Thyroid gland (tissue), 4 donors: ENCODE data around the gene MUL1. TPM values are rescaled to one million over a fixed set of nuclear protein-coding genes. Genes with fewer than 3 reads are reported as not detected.

Experiments
- DNase-seq, 2 donors: peaks; one replicate each; pipeline ENCODE4 v3.0.0-alpha.2; 2019
- H3K27ac ChIP-seq, 3 donors: fragments of 200-600 bp; sonication (generic); 1 replicate in 2 of 3; 2 replicates in 1 of 3; pipeline ENCODE4 v1.5.1; 2016 to 2019; ENCODE audit warnings: mild to moderate bottlenecking in 1 of 3, moderate library complexity in 1 of 3
- H3K27me3 ChIP-seq: fragments of 200-600 bp; sonication (generic); one replicate; pipeline ENCODE4 v1.5.1; 2019
- H3K36me3 ChIP-seq, 2 donors: fragments of 200-600 bp; sonication (generic); one replicate each; pipeline ENCODE4 v1.5.1; 2016 to 2019
- H3K4me1 ChIP-seq, 2 donors: fragments of 200-600 bp; sonication (generic); one replicate each; pipeline ENCODE4 v1.5.1; 2017 to 2019
- H3K4me3 ChIP-seq, 3 donors: fragments of 200-600 bp; sonication (generic); replicated peaks in 1 of 3; 1 replicate in 2 of 3; 2 replicates in 1 of 3; pipeline ENCODE4 v1.5.1; 2016; ENCODE audit warnings: mild to moderate bottlenecking in 1 of 3
- H3K9me3 ChIP-seq: fragments of 200-600 bp; sonication (generic); one replicate; pipeline ENCODE4 v1.5.1; 2017
- POLR2A ChIP-seq, 2 donors: fragments of 450-650 bp; IDR thresholded peaks; one replicate each; pipeline ENCODE4 v1.6.1; 2017; ENCODE audit warnings: antibody characterized with exemption in 2 of 2, mild to moderate bottlenecking in 2 of 2, moderate library complexity in 1 of 2
- WGBS, 2 donors: methylation state at CpG; one replicate each; pipeline ENCODE4 v1.1.5; 2017; 5-methylcytosine and 5-hydroxymethylcytosine counted together
- intact Hi-C: fragments of 100-400 bp; cut with DNase I; formaldehyde crosslinking; loops from one replicate; pipeline ENCODE4 v1.15.1; 2023
- total RNA-seq, 4 donors: library from RNA; depleted of rRNA; stranded (reverse); fragments of >200 nt; gene quantifications; one replicate each; pipeline ENCODE4 v1.2.3, GENCODE V29; 2016
- TF ChIP-seq, protein P1 (sequence below), 6 experiments: fragments of 200-600 bp in 3 of 6; fragments of 450-650 bp in 3 of 6; sonication (generic) in 3 of 6; IDR thresholded peaks; one replicate each; pipeline ENCODE4 v1.5.1; 2016 to 2019; ENCODE audit warnings: antibody characterized with exemption in 6 of 6, mild to moderate bottlenecking in 2 of 6, inconsistent platforms in 1 of 6, moderate library complexity in 1 of 6

MUL1 gene
- total RNA-seq, 4 donors from 2014 or later, result 30.1 to 42.1 (median 35.0) TPM

DNA sequence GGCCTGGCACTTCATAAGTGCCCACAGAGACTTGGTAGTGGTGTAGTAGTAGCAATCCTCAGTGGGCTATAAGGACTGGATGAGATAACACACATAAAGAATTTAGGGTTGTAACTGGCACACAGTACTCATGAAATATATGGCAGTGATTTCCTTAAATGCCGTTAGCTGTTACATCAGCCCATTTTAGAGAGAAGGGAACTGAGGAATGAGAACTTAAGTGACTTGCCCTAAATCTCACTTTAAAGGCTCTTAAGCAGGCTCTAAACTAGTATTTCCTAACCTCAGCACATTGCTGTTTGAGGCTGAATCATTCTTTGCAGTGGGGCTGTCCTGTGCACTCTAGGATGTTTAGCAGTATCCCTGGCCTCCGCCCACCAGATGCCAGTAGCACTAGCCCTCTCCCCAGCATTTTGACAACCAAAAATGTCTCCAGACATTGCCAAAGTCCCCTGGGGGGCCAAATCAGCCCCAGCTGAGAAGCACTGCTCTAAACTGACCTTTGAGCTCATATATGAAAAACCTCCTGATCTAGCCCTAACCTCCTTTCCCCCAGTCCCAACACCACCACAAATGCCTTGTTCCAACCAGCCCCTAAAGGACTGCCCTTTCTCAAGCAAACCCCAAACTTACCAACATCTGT is 33.5 kb downstream of the MUL1 start:
- DNase-seq, result no peak
- Histone ChIP-seq H3K4me3 (no peak overlapping the region), H3K4me1 (no peaks in the 10 kb centered on the region), H3K27me3 (no peaks in the 10 kb centered on the region), H3K9me3 (no peaks in the 10 kb centered on the region), H3K36me3 (no peaks in the 10 kb centered on the region), H3K27ac (no peak overlapping the region)
- intact Hi-C loops, result no loop called here
- TF ChIP-seq, protein P1, sequence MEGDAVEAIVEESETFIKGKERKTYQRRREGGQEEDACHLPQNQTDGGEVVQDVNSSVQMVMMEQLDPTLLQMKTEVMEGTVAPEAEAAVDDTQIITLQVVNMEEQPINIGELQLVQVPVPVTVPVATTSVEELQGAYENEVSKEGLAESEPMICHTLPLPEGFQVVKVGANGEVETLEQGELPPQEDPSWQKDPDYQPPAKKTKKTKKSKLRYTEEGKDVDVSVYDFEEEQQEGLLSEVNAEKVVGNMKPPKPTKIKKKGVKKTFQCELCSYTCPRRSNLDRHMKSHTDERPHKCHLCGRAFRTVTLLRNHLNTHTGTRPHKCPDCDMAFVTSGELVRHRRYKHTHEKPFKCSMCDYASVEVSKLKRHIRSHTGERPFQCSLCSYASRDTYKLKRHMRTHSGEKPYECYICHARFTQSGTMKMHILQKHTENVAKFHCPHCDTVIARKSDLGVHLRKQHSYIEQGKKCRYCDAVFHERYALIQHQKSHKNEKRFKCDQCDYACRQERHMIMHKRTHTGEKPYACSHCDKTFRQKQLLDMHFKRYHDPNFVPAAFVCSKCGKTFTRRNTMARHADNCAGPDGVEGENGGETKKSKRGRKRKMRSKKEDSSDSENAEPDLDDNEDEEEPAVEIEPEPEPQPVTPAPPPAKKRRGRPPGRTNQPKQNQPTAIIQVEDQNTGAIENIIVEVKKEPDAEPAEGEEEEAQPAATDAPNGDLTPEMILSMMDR (IDR thresholded peaks at IDR 0.05), result no peak
- no peak for TF ChIP-seq POLR2A (IDR thresholded peaks at IDR 0.05)
- 86 to 89% methylated on average over 2 of the region's 2 CpGs for WGBS, 2 donors

- no peaks in the 10 kb centered on the region for H3K36me3 ChIP-seq
- no peaks in the 10 kb centered on the region for H3K9me3 ChIP-seq
- no peaks in the 10 kb centered on the region for H3K27me3 ChIP-seq
- WGBS, 2 donors, result 90 to 94% methylated on average over 4 of the region's 4 CpGs
- H3K27ac ChIP-seq, result no peak overlapping the region
- no peak for TF ChIP-seq POLR2A (IDR thresholded peaks at IDR 0.05)
- TF ChIP-seq, protein P1 (IDR thresholded peaks at IDR 0.05), result no peak
- H3K4me3 ChIP-seq, result no peak overlapping the region
- intact Hi-C loops, result no loop called here
- no peaks in the 10 kb centered on the region for H3K4me1 ChIP-seq
- no peak for DNase-seq
These were observed 34.1 kb downstream of the MUL1 start for GRCh38 chr1:20473894-20474293.

- no peaks in the 10 kb centered on the region for H3K9me3 ChIP-seq
- WGBS, 2 donors, result 31 to 62% methylated on average over 12 to 28 of the region's 28 CpGs
- TF ChIP-seq POLR2A (IDR thresholded peaks at IDR 0.05), result no peak
- TF ChIP-seq, protein P1 (IDR thresholded peaks at IDR 0.05), result no peak
- H3K4me3 ChIP-seq, result no peak overlapping the region
- peak; percentile 38 to 57 for DNase-seq
- no peak overlapping the region for H3K27ac ChIP-seq
- intact Hi-C loops, result no loop called here
- no peaks in the 10 kb centered on the region for H3K27me3 ChIP-seq
- no peaks in the 10 kb centered on the region for H3K36me3 ChIP-seq
- H3K4me1 ChIP-seq, result no peaks in the 10 kb centered on the region
These were observed 34.9 kb downstream of the MUL1 start for GRCh38 chr1:20472860-20473711.

GRCh38 chr1:20472121-20472520 is 35.8 kb downstream of the MUL1 start:
- H3K36me3 ChIP-seq, result no peaks in the 10 kb centered on the region
- H3K27me3 ChIP-seq, result no peaks in the 10 kb centered on the region
- TF ChIP-seq POLR2A (IDR thresholded peaks at IDR 0.05), result no peak
- H3K27ac ChIP-seq, result no peak overlapping the region
- no peak for DNase-seq
- no peak overlapping the region for H3K4me3 ChIP-seq
- WGBS, 2 donors, result 86 to 91% methylated on average over 4 of the region's 4 CpGs
- no peaks in the 10 kb centered on the region for H3K9me3 ChIP-seq
- intact Hi-C loops, result no loop called here
- H3K4me1 ChIP-seq, result no peaks in the 10 kb centered on the region

DNA sequence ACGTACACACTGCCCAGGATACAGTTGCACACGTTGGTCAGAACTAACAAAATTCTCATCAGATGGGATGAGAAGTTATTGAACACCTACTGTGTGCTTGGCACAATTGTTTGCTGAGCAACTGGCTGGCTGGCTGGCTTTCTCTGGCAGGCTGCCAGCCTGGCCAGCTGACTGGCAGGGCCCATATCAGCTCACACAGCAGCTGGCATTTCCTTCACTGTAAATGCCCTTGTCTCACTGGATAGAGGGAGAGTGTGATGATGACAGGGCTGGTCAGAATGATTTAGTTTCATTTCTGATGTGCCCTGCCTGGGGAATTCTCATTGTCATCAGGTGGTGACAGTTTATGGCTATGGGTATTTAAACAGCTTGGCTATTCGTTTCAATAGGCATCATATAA is 37.8 kb downstream of the MUL1 start:
- intact Hi-C loops, result no loop called here
- 57 to 68% methylated on average over 3 of the region's 3 CpGs for WGBS, 2 donors

More for the DNA sequence above, 37.8 kb downstream of the MUL1 start:
- H3K36me3 ChIP-seq, result no peaks in the 10 kb centered on the region
- H3K27me3 ChIP-seq, result no peaks in the 10 kb centered on the region
- H3K9me3 ChIP-seq, result no peaks in the 10 kb centered on the region
- H3K27ac ChIP-seq, result no peak overlapping the region
- TF ChIP-seq, protein P1 (IDR thresholded peaks at IDR 0.05), result no peak
- TF ChIP-seq POLR2A (IDR thresholded peaks at IDR 0.05), result no peak
- no peak overlapping the region for H3K4me3 ChIP-seq
- no peak for DNase-seq
- no peaks in the 10 kb centered on the region for H3K4me1 ChIP-seq
